Measurements from ENCODE around the gene IFT25.
A peak's percentile ranks its signal among the peaks of the same experiment; 100 is the strongest.
"Not testable (repeated sequence)": the region's sequence is repeated elsewhere in the genome, so short reads cannot be mapped to it uniquely, and the experiment has no call there.

The IFT25 gene

DNA sequence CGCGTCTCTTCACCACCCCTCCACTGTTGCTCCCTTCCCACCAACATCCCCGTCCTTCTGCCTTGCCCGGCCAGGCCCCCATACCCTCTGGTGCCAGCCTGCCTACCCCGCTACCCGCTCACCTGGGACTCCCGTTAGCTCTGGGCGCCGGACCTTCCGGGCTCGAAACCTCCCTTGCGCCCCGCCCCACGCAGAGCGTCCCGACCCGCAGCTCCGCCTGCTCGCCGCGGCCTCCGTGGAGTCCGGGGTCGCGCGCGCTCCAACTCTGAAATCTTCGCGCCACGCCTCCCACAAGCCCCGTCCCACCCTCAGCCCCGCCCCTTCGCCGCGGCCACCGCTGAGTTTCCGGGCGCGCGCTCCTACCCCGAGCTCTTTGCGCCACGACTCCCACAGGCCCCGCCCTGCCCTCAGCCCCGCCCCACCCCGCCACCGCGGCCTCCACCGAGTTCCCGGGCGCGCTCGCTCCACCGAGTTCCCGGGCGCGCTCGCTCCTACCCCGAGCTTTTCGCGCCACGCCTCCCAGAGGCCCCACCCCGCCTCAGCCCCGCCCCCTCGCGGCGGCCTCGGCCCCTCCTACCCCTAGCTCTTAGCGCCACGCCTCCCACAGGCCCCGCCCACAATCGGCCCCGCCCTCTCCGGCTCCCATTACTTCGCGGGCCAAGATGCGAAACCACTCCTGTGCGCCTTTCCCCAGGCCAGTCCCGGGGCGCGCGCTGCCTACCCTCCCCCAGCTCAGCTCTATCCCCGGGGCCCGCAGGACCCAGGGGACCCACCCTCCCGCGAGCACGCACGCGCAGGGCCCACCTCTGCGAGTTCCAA is at the start of gene IFT25:
IFT25 (minus strand) TSS at position 267 of the 819 bp plus-strand sequence. CDS start 5,617 bp downstream, outside the sequence.
- peak; percentile 99 for DNase-seq (ENCODE audit: low read depth, low spot score)

DNA sequence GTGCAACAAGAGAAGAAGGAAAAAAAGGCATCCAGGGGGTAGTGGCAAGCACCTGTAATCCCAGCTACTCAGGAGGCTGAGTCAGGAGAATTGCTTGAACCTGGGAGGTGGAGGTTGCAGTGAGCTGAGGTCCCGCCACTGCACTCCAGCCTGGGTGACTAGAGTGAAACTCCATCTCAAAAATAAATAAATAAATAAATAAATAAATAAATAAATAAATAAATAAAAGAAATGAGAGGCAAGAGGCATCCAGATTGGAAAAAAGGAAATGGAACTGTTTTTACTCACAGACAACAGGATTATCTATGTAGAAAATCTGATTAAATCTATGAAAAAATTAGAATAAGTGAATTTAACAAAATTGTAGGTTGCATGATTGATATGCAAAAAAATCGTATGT is 49.0 kb upstream of the IFT25 start:
- not testable (repeated sequence) for DNase-seq (ENCODE audit: low read depth, low spot score)

DNA sequence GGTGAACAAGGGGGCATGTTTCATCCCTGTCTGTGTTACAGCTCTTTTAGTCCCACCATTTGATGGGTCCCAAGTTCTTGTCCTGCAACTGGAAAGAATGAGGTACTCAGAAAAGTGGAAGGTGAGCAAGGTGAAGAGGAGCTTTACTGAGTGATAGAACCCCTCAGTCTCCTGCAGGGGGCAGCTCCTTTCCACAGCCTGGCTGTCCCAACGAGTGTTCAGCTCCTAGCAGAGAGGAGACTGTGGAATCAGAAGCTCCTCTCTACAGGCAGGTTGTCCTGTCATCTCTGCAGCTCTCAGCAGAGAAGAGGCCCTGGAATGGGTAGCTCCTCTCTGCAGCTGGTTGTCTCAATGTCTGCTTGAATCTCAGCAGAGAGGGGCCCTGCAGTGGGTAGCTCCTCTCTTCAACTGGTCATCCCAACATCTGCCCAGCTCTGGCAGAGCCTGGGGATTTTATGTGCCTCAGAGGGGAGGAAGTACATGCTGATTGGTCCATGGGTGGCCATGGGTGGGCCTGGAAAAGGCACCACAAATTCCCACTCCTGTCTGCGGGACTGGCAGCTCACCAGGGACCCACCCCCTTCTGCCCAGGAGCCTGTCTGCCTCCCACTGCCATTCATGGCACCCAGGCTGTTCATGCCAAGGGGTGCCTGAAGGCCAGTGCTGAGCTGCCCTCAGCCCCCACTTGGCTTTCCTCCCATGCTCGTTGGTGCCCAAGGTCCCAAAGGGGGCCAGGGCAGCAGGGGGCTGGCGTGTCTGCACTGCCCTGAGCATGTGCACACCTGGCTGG is 46.8 kb upstream of the IFT25 start:
- DNase-seq (ENCODE audit: low read depth, low spot score): no peak

DNA sequence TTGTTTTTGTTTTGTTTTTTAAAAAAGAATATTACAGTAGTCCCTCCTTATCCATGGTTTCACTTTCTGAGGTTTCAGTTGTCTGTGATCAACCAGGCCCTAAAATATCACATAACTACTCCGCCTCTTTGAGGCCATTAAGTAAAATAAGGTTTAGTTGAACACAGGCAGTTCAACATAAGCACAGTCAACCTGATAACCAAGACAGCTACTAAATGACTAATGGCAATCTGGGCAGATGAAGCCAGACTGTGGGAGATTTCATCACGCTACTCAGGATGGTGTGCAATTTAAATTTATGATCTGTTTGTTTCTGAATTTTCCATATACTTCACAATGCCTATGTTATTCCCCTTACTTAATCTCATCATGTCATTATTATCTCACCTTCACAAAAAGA is 42.4 kb upstream of the IFT25 start:
- DNase-seq (ENCODE audit: low read depth, low spot score): no peak

DNA sequence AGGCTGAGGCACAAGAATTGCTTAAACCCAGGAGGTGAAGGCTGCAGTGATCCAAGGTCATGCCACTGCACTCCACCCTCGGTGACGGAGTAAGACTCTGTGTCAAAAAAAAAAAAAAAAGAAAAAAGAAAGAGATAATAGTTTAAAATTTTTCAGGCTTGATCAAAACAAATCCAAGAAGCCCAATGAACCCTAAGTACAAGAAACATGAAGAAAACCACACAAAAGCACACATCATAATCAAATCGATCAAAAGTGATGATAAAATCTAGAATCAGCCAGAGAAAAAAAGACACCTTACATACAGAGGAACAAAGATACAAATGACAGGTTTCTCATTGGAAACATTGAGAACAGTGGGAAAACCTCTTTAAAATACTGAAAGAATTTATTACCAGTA is 41.0 kb upstream of the IFT25 start:
- DNase-seq (ENCODE audit: low read depth, low spot score): no peak

DNA sequence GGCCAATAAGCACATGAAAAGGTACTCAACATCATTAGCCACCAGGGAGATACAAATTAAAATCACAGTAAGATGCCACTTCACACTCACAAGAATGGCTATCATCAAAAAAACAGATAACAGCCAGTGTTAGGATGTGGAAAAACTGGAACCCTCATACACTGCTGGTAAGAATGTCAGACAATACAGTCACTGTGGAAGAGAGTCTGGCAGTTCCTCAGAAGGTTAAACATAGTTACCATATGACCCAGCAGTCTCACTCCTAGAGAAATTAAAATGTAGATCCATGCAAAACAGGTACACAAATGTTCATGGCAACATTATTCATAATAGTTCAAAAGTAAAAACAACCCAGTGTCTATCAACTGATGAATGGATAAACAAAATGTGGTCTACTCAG is 39.2 kb upstream of the IFT25 start:
- DNase-seq (ENCODE audit: low read depth, low spot score): no peak

DNA sequence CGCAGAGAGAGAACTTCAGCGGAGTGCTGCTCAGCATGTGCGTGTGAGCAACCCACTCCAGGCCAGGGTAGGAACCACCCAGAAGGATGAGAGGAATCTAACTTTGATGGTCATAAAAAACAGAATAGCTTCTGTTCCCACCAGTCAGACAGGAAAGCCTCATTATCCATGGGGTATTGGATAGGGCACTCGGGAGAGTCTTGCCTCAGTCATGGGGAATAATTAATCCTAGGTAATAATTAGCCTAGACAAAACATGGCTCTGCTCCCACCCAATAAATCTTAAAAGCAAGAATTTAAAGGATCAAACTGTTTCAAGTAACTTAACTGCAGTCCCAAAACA is 37.2 kb upstream of the IFT25 start:
- DNase-seq (ENCODE audit: low read depth, low spot score): no peak

DNA sequence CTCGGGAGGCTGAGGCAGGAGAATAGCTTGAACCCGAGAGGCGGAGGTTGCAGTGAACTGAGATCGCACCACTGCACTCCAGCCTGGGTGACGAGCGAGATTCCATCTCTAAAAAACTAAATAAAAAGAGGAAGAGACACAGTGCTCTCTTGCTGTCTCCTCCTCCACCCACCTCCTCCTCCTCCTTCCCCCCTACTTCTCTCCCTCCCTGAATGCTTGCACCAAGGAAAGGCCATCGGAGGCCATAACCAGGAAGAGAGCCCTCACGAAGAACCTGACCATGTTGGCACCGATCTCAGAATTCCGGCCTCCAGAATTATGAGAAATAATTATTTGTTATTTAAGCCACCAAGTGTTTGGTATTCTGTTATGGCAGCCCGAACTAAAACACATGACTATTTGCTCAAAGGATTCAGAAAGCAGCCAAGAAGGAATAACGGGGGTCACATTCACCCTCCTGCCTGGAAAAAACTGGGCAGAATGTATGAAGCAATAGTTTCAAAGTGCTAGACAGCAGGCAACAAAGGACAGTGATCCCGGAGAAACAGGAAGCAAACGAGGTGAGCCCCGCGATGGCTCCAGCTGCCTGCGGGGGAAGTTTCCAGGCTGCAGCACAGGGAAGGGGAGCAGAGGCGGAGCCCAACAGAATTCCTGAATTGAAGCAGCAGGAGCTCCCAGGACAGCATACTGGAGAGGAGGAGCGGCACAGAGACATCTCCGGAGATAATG is 36.7 kb upstream of the IFT25 start:
- DNase-seq (ENCODE audit: low read depth, low spot score): peak; percentile 56

DNA sequence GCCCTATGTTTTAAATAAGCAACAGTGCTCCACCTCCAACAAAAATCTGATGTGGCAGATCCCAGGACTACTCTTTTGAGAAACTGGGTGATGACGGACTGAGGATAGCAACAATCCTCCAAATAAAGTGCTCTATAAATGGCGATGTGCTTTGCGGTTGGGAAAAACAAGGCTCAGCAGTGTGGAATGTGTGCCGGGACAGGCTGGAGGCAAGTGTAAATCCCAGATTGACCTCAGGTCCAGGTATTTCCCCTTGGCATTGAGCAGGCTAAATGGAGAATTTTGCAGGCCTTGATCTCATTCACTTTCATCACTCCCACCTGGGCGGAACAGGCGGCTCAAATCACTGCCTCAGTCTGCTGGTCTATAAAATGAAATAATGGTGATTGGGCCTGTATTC is 35.7 kb upstream of the IFT25 start:
- no peak for DNase-seq (ENCODE audit: low read depth, low spot score)

DNA sequence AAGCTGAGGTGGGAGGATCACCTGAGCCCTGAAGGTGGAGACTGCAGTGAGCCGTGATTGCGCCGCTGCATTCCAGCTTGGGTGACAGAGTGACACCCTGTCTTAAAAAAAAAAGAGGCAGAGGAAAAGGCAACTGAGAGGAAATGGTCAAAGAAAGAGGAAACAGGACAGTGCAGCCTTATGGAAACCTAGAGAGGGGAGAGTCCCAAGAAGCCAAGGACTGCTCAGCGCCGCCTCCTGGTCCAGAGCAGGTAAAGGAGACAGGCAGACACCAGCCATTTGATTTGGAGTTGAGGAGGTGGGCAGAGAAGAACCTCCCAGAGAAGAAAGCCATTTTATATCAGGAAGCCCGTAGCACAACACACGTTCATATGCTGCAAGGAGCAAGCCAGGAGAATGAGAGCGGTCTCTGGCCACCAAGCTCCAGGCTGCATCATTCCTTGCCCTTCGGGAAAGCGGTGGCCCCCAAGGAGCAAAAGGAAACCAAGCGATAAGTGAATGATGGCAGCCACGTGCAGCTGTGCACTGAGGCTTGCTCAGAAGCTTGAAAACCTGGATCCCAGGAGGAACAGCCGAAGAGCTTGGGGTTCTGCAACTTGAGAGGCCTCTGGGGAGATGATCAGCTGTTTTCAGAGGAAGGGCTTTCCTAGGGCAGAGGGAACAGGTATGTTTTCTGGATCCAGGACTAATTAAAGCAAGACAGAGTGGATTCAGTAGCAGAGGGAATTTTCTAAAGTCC is 34.4 kb upstream of the IFT25 start:
- DNase-seq (ENCODE audit: low read depth, low spot score): no peak

DNA sequence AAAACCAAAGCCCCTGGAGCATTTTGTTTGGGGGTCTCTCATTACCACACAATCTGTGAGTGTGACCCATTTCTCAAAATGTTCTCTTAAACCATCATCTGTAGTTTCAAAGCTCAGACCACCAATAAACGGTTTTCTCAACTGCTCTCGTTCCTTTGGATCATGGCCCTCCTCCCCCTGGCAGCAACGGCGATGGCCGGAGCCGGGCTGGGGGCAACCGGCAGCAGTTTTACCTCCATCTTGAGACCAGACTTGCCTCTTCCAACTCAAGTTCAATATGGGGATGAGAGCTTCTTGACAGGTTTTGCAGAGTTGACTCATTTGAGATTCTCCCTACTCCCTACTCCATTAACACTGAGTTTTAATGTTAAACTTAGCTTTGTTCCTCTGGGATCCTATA is 30.4 kb upstream of the IFT25 start:
- no peak for DNase-seq (ENCODE audit: low read depth, low spot score)

DNA sequence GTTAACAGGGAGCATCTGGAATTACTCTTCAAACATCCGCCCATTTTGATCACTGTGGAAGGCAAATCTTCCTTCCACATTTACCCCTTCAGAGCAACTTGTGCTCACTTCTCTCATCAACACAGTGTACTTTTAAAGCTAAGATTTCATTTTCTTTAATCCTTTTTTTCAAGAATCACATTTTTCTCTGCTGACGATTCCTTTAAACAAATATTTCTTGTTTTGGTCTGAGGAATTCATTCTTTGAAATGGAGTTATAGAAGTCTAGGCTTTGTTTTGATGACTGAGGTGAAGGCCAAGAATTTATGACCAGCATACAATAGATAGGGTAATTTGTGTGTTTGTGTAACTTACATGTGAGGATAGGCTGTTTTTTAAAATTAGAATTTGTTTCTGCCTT is 26.2 kb upstream of the IFT25 start:
- peak; percentile 63 for DNase-seq (ENCODE audit: low read depth, low spot score)

DNA sequence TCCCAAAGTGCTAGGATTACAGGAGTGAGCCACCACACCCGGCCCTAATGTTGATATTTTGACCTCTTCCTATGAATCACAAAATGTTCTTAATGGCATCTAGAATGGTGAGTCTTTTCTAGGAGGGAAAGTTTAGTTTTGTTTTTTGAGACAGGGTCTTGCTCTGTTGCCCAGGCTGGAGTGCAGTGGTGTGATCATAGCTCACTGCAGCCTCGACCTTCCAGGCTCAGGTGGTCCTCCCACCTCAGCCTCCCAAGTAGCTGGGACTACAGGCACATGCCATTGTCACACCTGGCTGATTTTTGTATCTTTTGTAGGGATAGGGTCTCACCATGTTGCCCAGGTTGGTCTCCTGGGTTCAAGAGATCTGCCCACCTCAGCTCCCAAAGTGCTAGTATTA is 23.8 kb upstream of the IFT25 start:
- not testable (repeated sequence) for DNase-seq (ENCODE audit: low read depth, low spot score)

DNA sequence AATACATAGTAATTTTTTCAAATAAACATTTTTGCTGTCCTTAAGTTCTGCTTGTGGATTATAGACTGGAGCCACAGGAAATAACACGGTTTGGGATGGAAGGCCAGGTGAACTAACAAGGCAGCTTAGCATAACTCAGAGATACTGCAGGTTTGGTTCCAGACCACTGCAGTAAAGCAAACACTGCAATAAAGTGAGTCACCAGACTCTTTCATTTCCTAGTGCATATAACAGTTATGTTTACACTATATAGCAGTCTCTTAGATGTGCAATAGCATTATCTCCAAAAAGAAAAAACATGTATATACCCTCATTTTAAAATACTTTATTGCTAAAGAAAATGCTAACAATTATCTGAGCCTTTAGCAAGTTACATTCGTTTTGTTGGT is 22.6 kb upstream of the IFT25 start:
- peak; percentile 13 for DNase-seq (ENCODE audit: low read depth, low spot score)

DNA sequence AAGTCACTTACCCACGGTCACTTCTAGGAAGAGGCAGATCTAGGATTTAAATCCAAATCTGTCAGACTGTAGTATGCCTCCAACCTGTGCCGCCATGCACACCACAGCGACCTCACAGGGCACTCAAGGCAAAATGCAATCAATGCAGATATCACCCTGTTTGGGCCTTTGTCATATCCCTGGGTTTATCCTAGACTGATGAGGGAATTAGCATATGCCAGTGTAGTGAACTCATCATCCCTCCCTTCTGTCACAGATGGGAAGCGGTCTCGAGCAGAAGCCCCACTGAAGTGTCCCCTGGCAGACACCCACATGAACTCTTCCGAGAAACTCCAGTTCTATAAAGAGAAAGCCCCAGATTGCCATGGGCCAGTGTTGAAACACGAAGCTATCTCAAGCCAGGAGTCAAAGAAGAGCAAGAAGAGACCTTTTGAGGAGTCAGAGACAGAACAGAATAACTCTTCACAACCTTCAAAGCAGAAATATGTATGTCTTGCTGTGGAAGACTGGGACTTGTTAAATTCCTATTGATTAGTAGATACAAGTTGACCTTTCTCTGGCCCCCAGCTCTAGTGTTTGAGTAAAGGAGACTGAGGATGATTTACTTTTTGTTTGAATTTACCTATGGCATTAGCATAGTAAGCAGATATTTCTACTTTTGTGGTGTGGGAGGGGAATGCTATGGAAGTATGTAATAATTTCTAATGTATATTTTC is 22.1 kb upstream of the IFT25 start:
- no peak for DNase-seq (ENCODE audit: low read depth, low spot score)

DNA sequence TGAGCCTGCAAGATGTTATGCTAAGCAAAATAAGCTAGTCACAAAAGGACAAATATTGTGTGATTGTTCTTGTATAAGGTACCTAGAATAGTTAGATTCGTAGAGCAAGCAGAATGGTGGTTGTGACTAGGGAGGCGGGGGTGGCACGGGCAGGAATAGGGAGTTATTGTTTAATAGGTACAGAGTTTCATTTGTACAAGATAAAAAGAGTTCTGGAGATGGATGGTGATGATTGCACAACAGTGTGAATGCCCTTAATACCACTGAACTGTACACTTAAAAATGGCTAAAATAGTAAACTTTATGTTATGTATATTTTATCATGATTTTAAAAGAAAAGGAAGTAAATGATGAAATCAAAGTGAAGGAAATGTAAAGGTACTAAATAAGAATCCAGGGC is 21.3 kb upstream of the IFT25 start:
- DNase-seq (ENCODE audit: low read depth, low spot score): no peak

DNA sequence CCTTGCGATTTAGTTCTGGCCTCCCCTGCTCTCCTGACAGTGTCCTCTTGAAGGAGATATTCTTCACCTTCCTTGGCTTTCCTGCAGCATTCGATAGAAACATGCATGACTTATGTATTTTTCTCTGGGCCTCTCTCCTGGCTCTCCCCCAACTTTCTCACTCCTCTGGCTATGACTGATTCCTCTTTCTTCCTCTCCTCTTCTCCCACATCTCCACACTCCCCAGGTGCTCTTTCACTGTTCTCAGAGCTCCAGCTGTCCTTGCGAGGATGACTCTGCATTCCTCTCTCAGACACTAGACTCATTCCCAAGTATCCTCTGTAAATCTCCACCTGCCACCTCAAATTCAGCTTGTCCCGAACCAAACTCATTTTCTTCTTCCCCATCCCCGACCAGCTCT is 18.6 kb upstream of the IFT25 start:
- no peak for DNase-seq (ENCODE audit: low read depth, low spot score)

DNA sequence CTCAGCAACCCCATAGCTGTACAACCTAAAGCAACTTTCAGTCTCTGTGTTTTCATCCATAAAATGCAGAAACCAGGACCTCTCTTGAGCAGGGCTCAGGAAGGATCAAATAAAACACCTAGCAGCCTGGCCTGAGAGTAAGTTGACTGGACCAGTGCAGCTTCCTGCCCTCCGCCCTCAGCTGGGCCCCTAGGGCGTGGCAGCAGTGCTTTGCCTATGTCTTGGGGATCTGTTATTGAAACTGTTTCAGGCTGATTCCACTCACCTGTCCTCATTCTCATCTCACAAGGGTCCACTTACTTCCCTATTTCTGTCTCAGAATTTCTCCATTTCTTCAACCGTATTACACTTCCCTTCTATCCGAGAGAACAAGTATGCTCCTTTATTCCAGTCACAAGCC is 18.0 kb upstream of the IFT25 start:
- DNase-seq (ENCODE audit: low read depth, low spot score): no peak

DNA sequence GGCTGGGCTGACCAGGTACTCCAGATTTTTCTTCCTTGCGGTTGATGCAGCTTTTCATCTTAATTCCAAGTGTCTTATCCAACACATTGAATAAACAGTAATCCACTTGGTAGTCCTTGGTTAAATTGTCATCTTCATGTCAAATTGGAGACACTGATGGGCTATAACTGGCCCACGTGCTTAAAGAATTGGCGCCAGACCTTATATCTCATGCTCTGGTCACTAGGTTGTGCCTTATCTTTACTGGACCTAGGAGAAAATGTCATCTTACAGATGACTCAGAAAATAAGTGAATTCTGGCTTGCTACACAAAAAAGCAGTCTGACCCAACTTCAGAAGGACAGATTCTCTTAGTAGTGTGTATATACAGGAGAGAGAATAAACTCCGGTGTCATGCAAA is 16.9 kb upstream of the IFT25 start:
- DNase-seq (ENCODE audit: low read depth, low spot score): no peak

DNA sequence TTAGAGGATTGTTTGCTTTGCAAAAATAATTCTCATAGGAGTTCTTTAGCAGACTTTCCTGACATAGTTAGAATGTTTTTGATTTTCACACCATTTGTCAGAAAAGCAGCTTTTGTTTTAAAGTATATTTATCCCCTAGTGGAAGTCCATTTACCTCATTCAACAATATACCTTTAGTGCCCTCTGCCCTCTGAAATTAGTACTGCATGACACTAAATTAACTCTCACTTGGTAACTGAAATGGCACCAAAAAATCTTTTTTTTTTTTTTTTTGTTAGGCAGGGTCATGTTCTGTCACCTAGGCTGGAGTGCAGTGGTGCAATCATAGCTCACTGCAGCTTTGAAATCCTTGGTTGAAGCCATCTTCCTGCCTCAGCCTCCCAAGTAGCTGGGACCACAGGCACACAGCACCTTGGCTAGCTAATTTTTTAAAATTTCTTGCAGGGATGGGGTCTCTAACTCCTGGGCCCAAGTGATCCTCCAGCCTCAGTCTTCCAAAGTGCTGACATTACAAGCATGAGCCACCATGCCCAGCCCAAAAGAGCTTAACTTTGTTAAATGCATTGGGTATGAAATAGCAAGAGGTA is 14.3 kb upstream of the IFT25 start:
- DNase-seq (ENCODE audit: low read depth, low spot score): peak; percentile 30

Measured in astrocyte of the hippocampus (primary cell).